CD4-positive, alpha-beta T cell treated with Interleukin-10 for 1 hour (primary cell): ENCODE measurements around the gene EFL1.
"Not testable (repeated sequence)": the region's sequence is repeated elsewhere in the genome, so short reads cannot be mapped to it uniquely, and the experiment has no call there.

Experiments used
- DNase-seq: peaks from one replicate; pipeline ENCODE4 v3.0.0-alpha.2; 2020

The EFL1 gene

DNA sequence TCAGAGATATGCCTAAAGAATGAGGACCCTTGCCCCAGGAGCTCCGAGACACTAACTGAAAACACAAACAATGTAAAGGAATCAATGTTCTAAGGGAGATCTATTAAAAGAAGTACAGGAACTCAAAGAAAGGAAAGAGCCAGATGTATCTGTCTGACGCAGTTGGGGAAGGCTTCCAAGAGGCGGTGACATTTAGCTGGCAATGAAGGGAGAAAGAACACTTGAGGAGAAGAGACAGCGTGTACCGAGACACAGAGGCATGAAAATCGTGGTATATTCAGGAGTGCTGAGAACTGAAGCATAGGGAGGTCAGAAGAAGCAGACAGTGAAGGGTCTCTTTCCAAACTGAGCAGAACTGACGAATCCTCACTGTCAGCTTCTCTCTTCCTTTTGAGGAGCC is 66.7 kb downstream of the EFL1 start:
- not testable (repeated sequence) for DNase-seq

DNA sequence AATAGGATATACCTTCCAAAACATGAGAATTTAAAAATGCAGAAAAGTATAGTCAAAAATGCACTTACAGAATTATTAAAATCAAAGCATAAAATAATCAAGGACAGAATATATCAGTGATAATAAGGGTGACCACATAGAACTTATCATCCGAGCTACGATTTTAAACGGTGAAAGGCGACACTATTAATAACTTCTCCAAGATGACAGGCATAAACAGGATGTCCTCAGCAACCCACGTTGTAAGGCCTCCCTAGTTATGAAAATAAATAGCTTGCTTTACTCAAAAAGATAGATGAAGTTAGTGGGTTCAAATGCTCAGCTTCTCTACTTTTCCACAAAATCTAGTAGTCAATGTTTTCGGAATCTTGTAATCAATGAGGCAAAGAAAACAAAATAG is 68.0 kb downstream of the EFL1 start:
- DNase-seq: not testable (repeated sequence)

DNA sequence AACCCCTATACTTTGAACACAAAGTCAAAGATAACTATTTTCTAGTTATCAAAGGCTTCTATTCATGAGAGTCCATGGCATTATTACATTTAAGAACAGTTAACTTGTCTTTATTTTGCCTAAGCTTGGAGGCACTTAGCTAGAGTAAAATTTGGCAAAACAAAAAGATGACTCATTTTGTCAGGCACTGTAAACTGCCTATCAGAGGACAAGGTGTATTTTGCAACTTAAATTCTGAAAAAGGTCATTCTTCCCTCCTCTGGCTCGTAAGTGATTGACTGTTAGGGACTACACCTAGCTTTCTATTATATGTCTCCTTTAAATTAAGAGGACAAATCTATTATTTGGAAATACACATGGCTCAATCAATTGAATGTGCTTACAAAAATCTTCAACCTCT is 69.1 kb downstream of the EFL1 start:
- not testable (repeated sequence) for DNase-seq

DNA sequence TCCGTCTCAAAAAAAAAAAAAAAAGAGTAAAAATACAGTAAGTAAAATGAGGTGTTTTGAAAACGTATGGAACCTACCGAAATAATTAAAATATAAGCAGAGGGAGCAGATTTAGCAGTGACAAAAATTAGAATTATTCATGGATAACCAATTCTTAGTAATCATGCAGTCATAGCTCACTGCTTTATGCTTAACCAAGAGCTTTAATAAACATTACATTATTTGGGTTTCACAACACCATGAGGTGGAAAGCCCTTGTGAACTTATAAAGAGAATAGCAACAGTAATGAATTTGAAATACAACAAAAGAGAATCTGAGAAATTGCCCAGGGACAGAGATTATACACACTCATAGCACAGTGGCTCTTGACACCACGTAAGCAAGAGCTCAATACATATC is 70.1 kb downstream of the EFL1 start:
- not testable (repeated sequence) for DNase-seq

DNA sequence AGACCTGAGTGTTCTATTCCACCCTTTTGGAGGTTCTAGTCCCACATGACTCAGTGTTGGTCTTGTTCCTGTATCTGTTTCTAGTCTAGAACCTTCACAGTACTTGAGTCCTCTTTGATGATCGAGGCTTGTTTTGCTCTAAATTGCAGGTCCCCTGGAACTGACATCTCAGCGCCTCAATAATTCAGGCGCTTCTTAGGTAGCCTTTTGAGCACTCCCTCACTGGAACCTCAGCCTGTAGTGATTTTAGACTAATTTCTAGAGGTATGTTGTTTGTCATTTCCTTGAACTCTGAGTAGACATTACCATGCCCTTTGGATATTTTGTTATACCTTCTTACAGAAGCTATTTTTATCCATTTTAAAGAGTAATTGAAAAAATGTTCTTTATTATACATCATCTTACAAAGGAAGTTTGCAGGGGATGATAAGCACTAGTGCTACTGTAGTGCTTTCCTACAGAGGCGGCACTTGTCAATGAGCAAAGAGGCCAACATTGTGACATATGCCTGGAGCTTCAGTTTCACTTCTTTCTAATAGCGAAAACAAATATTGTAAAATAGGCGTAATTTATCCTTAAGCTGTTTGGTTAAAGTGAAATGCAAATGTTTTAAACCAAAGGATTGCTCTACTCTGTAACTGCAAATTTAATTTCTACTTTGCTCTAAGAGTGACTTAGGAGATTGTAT is 75.7 kb downstream of the EFL1 start:
- DNase-seq: no peak

GRCh38 chr15:82186161-82186560 is 76.4 kb downstream of the EFL1 start:
- DNase-seq: no peak

DNA sequence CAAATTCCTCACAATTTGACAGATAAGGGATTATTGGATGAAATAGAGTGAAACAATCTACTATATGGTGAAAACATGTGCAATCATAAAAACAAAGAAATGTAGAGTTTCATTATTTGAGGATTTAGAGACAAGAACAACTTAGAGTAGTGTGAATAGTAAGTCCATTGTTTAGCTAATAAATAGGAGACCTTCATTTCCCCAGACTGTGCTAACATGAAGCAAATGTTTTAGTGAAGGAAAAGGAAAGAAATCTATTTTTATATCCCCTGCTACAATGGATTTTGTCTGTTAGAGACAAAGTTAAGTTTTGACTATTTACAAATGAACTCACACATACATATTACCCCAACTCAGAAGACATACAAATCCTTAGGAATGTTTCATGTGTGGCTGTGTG is 77.8 kb downstream of the EFL1 start:
- no peak for DNase-seq

GRCh38 chr15:82184355-82184754 is 78.2 kb downstream of the EFL1 start:
- DNase-seq: no peak

DNA sequence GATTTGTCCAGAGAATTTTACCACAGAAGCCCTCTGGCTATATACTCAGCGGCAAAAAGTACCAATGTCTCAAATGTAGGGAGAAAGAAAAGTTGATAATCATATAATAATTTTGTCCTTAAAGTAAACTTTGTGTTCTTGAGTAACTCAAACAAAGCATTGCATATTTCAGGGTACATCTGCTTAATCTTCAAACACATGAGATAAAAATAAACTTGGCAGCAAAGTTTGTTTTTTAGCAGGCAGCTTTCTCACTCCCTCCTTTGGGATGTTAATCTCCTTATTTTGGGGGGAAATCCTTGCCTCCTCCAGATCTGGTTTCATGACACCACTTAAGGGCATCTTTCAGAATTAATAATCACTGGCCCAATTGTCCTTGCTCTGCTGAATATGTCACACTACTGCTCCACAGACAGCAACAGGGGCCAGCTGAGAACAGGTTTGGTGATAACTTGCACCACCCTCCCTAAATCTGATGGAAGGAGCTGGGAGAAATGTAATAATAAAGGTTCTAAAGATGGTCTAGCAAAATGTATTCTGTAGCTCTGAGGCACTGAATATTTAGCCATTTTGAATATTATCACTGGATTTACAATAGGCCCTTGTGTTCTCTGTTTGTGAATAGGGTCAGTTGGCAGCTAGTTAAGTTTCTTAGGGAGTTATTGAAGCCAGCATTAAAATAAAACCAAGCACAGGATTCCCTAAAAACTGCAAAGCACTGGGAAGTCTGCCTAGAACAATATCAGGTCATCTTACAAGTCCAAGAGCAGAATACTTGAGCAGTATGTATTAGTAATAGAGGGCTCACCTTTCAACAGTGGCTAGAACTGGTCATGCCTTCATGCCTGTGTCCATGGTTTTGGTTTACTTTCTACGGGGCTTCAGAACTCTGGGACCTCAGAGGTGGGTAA is 79.2 kb downstream of the EFL1 start:
- DNase-seq: no peak

DNA sequence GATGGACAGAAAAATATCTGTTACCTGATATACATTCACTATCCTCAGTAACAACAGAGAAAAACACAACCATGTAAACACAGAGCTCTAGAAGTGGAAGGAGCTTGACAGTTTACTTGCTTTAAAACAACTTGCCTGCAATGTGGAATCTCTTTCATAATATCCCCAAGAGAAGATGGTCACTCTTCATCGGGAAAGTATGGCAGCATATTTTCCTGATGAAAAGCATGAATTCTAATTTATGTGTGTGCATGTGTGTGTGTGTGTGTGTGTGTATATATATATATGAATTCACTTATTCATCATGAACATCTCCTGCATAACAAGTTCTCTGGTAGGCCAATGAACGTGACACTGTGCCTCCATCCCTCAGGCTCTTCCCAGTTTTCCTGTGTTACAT is 81.2 kb downstream of the EFL1 start:
- no peak for DNase-seq

DNA sequence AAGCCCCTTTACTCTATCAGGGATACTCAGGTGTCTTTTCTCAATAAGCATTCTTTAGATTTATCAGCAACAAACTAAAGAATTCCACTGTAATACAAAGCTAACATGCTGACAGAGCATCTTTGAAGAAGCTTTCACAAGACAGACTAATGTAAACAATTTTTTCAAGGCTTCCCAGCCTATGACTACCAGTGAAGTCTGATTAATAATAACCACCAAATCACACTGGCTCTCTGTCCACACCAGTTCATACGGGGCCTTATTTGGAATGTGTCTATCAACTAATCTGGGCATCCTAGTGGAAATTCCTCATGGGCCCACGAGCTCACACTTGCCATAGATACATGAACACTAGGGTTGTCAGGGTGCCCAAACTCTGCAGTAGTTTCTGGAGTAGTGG is 84.5 kb downstream of the EFL1 start:
- no peak for DNase-seq

DNA sequence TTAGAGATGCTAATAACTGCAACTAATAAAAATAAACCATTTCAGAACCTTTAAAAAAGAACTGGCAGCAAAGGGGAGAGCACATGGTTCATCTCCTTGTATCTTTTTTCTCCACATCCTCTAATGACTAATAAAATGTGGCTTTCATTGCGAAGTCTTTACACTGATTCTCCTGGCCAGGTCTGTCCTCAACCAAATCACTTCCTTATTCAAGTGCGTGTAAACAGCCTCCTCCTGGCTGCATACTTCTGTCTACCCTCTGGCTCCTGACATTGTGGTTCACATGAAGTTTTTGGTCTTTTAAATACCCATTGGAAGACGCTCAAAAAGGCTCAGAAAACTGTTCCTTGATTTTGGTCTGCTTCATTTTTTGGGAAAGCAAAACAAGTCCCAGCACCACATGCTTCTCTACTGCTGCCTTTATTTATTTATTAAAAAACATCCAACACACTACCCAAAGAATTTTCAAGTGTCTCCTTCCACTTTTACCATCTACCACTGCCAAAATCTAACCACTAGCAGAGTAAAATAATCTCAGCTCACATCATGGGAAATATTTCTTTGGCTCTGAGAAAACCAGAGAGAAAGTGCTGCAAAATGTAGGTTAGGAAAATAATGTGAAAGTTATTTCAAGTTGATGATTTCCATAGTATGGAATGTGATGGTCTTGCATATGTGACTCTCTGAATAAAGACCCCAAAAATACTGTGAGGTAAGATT is 85.1 kb downstream of the EFL1 start:
- no peak for DNase-seq

DNA sequence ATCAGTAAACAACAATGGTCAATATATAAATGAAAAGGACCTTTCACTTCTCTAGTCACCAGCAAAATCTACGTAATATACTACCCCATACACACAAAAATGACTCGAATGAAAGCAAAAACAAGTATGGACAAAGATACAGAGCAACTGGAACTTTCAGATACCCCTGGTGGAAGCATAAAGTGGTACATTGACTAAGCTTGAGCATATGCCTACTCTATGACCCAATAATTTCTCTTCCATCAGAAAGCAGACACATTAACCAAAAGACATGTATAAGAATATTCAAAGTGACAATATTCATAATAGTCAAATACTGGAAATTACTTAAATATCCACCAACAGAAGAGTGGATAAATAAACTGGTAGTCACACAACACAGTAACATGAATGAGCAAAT is 86.0 kb downstream of the EFL1 start:
- no peak for DNase-seq

DNA sequence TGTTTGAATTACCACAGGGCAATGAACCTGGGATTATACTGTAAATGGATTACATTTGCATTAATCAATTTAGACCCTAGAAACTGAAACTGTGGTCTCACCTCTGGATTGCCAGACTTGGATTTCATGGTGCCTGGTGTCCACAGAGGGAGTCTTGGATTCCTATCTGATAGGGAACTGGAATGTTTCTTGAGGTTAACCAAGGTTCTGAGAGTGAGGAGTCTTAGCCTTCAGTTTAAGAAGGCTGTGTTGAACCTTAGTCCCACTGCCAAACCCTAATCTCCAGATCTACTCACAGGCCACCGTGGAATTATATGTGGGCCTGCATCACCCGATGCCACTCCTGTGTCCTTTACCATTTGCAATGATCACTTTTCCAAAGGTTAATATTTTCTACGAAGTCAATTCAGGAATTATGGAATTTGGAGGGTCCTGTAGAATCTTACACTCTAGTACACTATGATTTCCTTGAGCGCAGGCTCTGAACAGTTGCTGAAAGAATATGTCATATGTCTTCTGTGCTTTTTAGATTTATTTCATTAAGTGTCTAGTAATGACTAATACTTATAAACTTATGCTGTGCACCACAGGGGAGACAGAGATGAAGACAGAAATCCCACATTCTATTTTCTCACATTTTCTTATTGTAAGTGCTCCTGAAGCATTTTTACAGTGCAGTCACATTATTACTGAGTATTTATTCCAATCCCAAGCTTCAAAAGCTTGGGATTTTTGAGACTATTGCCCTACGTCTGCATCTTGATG is 87.9 kb downstream of the EFL1 start:
- no peak for DNase-seq

DNA sequence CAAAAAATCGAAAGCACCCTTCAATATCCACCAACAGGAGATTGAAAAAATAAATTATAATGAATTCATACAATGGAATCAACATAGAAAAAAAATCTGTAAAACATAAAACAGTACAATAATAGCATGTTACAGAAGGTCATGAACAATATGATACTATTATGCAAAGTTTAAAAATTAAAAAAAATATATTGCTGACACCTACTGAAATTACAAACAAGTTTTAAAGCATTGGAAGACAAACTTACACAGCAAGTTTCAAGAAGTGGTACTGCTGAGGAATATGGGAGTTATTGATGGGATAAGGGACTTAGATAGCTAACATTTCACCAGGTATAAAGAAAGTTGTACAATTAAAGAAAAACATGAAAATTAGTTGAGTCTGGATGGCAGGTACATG is 89.4 kb downstream of the EFL1 start:
- DNase-seq: no peak

DNA sequence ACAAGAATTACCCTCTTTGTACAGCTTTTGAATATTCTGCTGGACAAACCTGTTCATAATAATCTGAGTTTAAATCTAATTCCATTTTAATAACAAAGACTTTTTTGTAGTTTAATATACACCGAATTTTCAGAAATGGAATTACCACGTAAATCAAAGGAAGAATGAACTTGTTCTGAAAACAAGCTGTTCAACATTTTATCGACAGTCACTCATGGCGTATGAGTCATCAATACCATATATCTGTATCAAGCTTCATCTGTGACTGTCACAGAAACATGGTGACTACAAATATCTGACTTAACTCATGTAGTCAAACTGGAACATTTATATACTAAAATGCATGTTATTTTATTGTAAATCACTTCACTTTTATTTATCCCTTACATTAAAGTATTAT is 90.0 kb downstream of the EFL1 start:
- no peak for DNase-seq

GRCh38 chr15:82168757-82169156 is 93.8 kb downstream of the EFL1 start:
- no peak for DNase-seq

DNA sequence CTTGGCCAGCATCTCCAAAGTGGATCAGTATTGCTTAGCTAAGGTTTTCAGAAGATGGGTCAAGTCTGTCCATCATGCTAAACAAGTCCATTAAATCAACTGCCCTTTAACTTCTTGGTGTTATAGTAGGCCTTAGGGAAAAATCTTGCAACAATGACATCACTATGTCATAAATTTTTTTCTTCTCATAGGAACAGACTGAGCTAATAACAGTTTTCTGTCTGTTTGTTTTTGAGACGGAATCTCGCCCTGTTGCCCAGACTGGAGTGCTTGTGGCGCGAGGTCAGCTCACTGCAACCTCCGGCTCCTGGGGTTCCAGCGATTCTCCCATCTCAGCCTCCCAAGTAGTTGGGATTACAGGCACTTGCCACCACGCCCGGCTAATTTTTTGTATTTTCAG is 94.2 kb downstream of the EFL1 start:
- no peak for DNase-seq

DNA sequence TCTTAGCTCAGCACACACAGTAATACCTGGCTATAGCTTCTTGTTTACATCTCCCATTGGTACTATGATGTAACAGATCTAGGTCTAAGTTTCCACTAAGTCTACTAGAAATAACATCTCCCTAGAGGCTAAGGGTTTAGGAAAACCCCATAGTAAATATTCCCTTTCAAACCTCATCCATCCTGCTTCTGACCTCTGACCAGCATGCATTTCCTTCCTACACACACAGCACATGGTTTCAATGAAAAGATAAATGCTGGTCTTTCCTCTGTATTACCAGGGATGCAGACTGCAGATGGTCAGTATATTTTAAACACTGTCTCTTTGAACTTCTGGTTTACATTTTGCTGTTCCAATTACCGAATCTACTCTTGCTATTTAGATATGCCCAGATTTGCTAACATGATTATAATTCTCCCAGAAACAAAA is 96.6 kb downstream of the EFL1 start:
- no peak for DNase-seq

GRCh38 chr15:82159922-82160321 is 102.6 kb downstream of the EFL1 start:
- no peak for DNase-seq

- DNase-seq: no peak
These were observed 103.7 kb downstream of the EFL1 start for GRCh38 chr15:82158811-82159210.

DNA sequence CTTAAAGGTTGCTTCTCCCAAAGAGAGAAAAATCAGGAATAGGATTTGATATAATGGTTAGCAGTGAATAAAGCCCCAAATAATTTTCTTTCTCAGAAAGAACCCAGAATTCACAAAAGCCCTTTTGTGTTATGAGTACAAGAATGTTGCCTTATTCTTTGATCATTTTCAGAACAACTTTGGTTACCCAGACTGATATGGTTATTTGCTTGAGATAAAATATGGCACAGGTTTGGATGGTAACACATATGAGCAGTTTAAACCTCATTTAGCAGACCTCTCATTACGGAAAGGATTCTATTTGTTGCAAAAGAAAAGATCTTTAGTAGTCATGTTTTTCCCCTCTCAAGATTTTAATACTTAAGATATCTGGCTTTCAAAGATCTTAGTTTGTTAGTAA is 111.9 kb downstream of the EFL1 start:
- no peak for DNase-seq

GRCh38 chr15:82146990-82147461 is 115.5 kb downstream of the EFL1 start:
- DNase-seq: no peak
